Thyroid gland (tissue), 4 donors: ENCODE data around the gene GARNL3.

Experiments used
- POLR2A ChIP-seq, 2 donors: fragments of 450-650 bp; IDR thresholded peaks; one replicate each; pipeline ENCODE4 v1.6.1; 2017; ENCODE audit warnings: antibody characterized with exemption in 2 of 2, mild to moderate bottlenecking in 2 of 2, moderate library complexity in 1 of 2
- TF ChIP-seq, protein P1 (sequence below), 6 experiments: fragments of 200-600 bp in 3 of 6; fragments of 450-650 bp in 3 of 6; sonication (generic) in 3 of 6; IDR thresholded peaks; one replicate each; pipeline ENCODE4 v1.5.1; 2016 to 2019; ENCODE audit warnings: antibody characterized with exemption in 6 of 6, mild to moderate bottlenecking in 2 of 6, inconsistent platforms in 1 of 6, moderate library complexity in 1 of 6

DNA sequence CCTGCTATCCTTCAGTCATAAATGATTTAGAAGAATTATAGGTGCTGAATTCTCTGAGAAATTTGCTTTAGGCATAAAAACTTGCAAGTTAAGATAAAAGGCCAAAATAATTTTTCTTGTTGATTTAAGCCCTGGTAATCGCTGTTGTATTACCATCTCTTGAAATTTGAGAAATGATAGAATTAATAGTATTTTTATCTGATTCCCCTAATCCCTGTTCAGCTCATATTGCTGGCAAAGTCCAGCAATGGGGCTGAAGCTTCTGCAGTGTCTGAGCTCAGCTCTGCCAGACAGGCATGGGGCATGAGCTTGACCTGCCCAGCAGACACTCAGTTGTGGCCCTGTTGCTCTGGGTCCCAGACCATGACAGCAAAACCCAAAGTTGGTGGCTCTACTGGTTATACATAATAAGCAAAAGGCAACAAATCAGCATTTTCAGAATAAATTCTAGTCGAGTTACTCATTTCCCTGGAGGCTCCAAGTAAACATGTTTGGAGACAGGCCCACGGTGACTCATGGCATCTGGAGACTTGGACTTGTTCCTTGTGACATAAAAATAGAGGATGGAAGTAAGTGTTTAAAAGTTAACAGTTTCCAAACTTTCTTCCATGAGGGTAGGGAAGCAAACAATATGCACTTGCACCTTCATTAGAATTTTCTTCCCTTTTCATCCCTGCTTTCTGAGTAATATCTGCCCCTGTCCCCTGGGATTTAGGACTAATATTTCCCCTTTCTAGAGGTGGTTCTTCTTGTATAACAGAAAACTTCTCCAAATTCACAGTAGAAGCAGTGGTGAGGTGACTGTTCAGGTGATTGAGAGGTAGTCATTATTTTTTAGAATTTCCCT is 72.2 kb downstream of the GARNL3 start:
- TF ChIP-seq POLR2A (IDR thresholded peaks at IDR 0.05), result no peak
- TF ChIP-seq, protein P1, sequence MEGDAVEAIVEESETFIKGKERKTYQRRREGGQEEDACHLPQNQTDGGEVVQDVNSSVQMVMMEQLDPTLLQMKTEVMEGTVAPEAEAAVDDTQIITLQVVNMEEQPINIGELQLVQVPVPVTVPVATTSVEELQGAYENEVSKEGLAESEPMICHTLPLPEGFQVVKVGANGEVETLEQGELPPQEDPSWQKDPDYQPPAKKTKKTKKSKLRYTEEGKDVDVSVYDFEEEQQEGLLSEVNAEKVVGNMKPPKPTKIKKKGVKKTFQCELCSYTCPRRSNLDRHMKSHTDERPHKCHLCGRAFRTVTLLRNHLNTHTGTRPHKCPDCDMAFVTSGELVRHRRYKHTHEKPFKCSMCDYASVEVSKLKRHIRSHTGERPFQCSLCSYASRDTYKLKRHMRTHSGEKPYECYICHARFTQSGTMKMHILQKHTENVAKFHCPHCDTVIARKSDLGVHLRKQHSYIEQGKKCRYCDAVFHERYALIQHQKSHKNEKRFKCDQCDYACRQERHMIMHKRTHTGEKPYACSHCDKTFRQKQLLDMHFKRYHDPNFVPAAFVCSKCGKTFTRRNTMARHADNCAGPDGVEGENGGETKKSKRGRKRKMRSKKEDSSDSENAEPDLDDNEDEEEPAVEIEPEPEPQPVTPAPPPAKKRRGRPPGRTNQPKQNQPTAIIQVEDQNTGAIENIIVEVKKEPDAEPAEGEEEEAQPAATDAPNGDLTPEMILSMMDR (IDR thresholded peaks at IDR 0.05), result no peak
